HepG2 (cell line): Measurements from ENCODE around the gene SSTR5.

Experiments
- CEBPB ChIP-seq: IDR thresholded peaks from 2 replicates; pipeline ENCODE4 v1.6.1; 2011; ENCODE audit warnings: low read depth, low read length, improper control_type of control experiment, borderline replicate concordance
- CTCF ChIP-seq: sonication (generic); formaldehyde crosslinking; IDR thresholded peaks from 2 replicates; pipeline ENCODE4 v1.5.0; 2020; ENCODE audit warnings: mild to moderate bottlenecking, missing genetic modification reagents, moderate library complexity
- FOXM1 ChIP-seq: sonication (generic); formaldehyde crosslinking; IDR thresholded peaks from 2 replicates; pipeline ENCODE4 v1.5.0; 2020; ENCODE audit warnings: missing genetic modification reagents
- GABPA ChIP-seq, 2 experiments: IDR thresholded peaks; 2 replicates each; pipeline ENCODE4 v1.6.1; 2011 to 2016; ENCODE audit warnings: low read depth in 2 of 2, low read length in 1 of 2, missing biosample characterization in 1 of 2, missing genetic modification characterization in 1 of 2
- KMT2A ChIP-seq: sonication (generic); formaldehyde crosslinking; IDR thresholded peaks from 2 replicates; pipeline ENCODE4 v1.4.0; 2020; ENCODE audit warnings: missing genetic modification reagents
- MYC ChIP-seq: sonication (generic); formaldehyde crosslinking; IDR thresholded peaks from 2 replicates; pipeline ENCODE4 v1.9.0; 2021; ENCODE audit warnings: missing genetic modification reagents, borderline replicate concordance
- RBAK ChIP-seq: sonication (generic); formaldehyde crosslinking; IDR thresholded peaks from 2 replicates; pipeline ENCODE4 v1.5.1; 2020; ENCODE audit warnings: mild to moderate bottlenecking, missing genetic modification reagents
- ZFP36 ChIP-seq: fragments of 150-350 bp; IDR thresholded peaks from 2 replicates; pipeline ENCODE4 v1.6.1; 2018; ENCODE audit warnings: borderline replicate concordance, low read length, low read depth; ENCODE audit not compliant: partially characterized antibody
- ZFX ChIP-seq: sonication (generic); formaldehyde crosslinking; IDR thresholded peaks from 2 replicates; pipeline ENCODE4 v1.4.0; 2020; ENCODE audit warnings: mild to moderate bottlenecking, low read depth, missing genetic modification reagents, moderate library complexity
- ZMYM3 ChIP-seq: sonication (generic); formaldehyde crosslinking; IDR thresholded peaks from 2 replicates; pipeline ENCODE4 v1.5.1; 2020; ENCODE audit warnings: mild to moderate bottlenecking, missing genetic modification reagents
- ZNF350 ChIP-seq: sonication (generic); formaldehyde crosslinking; IDR thresholded peaks from 2 replicates; pipeline ENCODE4 v1.4.0; 2020; ENCODE audit warnings: mild to moderate bottlenecking, low read depth, missing genetic modification reagents, borderline replicate concordance
- ZNF670 ChIP-seq: sonication (generic); formaldehyde crosslinking; IDR thresholded peaks from 2 replicates; pipeline ENCODE4 v1.8.0; 2022; ENCODE audit warnings: mild to moderate bottlenecking, missing genetic modification reagents, borderline replicate concordance

GRCh38 chr16:1038932-1039331 lies 33.6 kb upstream of the SSTR5 start:
- no peak for TF ChIP-seq RBAK (CRISPR knock-in tag)
- no peak for TF ChIP-seq ZMYM3 (CRISPR knock-in tag)
- TF ChIP-seq ZNF670 (CRISPR knock-in tag), result no peak
- no peak for TF ChIP-seq MYC (CRISPR knock-in tag)
- TF ChIP-seq KMT2A (CRISPR knock-in tag), result no peak
- no peak for TF ChIP-seq FOXM1
- TF ChIP-seq CTCF (CRISPR knock-in tag), result no peak
- TF ChIP-seq ZNF350 (CRISPR knock-in tag), result no peak
- no peak for TF ChIP-seq CEBPB
- no peak for TF ChIP-seq GABPA (IDR thresholded peaks at IDR 0.05; ENCODE audit: low read depth, low read length)
- TF ChIP-seq GABPA (CRISPR knock-in tag; IDR thresholded peaks at IDR 0.05; ENCODE audit: low read depth), result no peak
- TF ChIP-seq ZFP36, result no peak
- TF ChIP-seq ZFX (CRISPR knock-in tag), result no peak
